GM21526 (cell line): ENCODE measurements around the gene FAM200A.
"Not testable (repeated sequence)": the region's sequence is repeated elsewhere in the genome, so short reads cannot be mapped to it uniquely, and the experiment has no call there.

Experiments
- ATAC-seq: cut with Tn5 transposase; IDR thresholded peaks from one replicate; pipeline ENCODE4 v1.9.1; 2021; ENCODE audit warnings: moderate library complexity; ENCODE audit not compliant: unreplicated experiment, low FRiP score

Gene FAM200A

DNA sequence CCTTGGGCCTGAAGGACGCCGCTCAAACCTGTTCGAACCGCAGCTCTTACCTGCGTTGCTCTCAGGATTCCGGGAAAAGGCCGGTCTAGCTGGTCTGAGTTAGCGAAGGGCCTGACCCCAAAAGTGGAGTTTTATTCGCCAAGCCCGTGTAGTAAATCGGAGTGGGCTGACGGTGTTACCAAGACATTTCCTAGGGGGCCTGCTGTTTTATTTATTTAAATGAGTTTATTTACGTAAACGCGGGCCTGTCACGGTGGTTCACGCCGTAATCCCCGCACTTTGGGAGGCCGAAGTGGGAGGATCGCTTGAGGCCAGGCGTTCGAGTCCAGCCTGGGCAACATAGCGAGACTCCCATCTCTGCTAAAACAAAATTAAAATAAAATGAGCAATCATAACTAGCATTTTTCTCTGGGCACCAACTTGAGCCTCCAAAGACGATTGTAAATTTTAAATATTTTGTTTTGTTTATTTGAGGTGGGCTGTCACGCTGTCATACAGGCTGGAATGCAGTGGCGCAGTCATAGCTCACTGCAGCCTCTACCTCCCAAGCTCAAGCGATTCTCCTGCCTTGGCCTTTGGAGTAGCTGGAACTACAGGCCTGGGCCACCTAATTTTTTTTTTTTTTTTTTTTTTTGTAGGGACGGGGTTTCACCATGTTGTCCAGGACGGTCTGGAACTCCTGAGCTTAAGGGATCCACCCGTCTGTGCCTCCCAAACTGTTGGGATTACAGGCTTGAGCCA is 7.4 kb upstream of the FAM200A start:
- no peak for ATAC-seq

GRCh38 chr7:99558306-99559174 is 6.6 kb upstream of the FAM200A start, which contains the start of gene ZNF655:
TSS of gene ZNF655 (plus strand) at chr7:99558642. CDS start at chr7:99560560, 1,918 bp downstream.
- peak; percentile 66 for ATAC-seq

- peak; percentile 32 for ATAC-seq
Measured at GRCh38 chr7:99557940-99558305, 6.0 kb upstream of the FAM200A start.

GRCh38 chr7:99557196-99557607 is 5.3 kb upstream of the FAM200A start:
- ATAC-seq = no peak

DNA sequence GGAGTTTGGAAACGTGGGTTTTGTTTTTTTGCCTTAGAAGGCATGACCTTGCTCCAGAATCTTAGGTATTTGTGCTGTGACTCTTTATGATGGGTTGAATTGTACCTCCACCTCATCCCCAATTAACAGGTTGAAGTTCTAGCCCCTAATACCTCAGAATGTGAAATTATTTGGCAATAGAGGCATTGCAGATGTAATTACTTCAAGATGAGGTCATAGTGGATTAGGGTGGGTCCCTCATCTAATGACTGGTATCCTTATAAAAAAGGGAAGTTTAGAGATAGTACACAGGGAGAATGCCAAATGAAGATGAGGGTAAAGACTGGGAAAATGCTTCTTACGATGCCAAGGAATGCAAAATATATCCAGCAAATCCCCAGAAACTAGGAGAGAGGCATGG is 3.0 kb upstream of the FAM200A start:
- no peak for ATAC-seq

DNA sequence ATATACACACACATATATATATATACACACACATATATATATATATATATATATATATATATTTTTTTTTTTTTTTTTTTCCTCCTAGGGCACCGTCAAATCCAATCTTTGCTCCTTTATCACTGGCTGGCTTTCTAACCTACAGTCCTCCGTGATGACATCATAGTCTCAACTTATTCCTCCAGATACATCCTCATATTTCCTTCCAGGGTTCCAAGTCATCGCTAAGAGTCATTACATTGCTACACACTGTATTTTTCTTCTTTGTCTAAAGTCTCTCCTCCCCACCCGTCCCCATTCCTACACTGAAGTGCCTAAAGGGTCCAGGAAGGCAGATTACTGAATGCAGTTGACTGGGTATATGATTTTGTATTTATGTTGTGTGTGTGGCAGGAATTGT is 1.1 kb upstream of the FAM200A start:
- ATAC-seq = no peak

GRCh38 chr7:99551334-99551733 is 580 bp downstream of the FAM200A start:
- no peak for ATAC-seq

- not testable (repeated sequence) for ATAC-seq
Measured at GRCh38 chr7:99549545-99549944, 2.4 kb downstream of the FAM200A start.

GRCh38 chr7:99545308-99545707 is 6.6 kb downstream of the FAM200A start:
- not testable (repeated sequence) for ATAC-seq

DNA sequence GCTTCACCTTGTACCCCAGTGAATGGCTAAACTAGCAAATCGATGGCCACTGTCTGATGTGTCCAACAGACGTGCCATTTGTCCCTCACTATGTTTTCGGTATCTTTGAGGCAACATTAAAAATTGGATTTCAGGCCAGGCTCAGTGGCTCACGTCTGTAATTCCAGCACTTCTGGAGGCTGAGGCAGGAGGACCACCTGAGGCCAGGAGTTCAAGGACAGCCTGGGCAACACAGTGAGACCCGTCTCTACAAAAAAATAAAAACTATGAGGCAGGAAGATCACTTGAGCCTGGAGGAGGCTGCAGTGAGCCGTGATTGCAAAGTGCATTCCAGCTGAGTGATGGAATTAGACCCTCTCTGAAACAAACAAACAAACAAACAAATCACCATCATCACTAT is 8.0 kb downstream of the FAM200A start:
- ATAC-seq = no peak

- no peak for ATAC-seq
Measured at GRCh38 chr7:99543081-99543671, 8.7 kb downstream of the FAM200A start.

- no peak for ATAC-seq
Measured at GRCh38 chr7:99541212-99541611, 10.7 kb downstream of the FAM200A start.

GRCh38 chr7:99540542-99540941 is 11.4 kb downstream of the FAM200A start:
- no peak for ATAC-seq

GRCh38 chr7:99539213-99539811 is 12.6 kb downstream of the FAM200A start:
- ATAC-seq = no peak

- ATAC-seq = no peak
Measured at GRCh38 chr7:99535667-99536066, 16.2 kb downstream of the FAM200A start.

DNA sequence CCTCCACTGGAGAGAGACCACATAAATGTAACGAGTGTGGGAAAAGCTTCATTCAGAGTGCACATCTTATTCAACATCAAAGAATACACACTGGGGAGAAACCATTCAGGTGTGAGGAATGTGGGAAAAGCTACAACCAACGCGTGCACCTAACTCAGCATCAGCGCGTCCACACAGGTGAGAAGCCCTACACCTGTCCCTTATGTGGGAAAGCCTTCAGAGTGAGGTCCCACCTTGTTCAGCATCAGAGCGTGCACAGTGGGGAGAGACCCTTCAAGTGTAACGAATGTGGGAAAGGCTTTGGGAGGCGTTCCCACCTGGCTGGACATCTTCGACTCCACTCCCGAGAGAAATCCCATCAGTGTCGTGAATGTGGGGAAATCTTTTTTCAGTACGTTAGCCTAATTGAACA is 20.6 kb downstream of the FAM200A start:
- ATAC-seq = no peak

- no peak for ATAC-seq
Measured at GRCh38 chr7:99525713-99526440, 26.0 kb downstream of the FAM200A start.

DNA sequence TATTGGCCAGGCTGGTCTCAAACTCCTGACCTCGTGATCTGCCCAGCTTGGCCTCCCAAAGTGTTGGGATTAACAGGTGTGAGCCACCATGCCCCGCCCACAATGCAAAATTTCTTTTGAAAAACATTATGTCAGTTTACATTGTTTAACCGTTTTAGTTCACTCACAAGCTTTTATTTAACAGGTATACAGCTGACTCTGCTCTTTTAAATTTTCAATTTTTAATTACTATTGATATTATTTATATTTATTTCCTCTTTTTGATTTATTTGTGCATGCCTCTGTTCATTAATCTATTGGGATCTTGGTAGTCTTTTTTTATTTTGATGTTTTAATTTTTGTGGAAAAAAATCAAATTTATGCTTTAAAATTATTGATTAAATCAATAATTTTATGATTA is 30.5 kb downstream of the FAM200A start:
- ATAC-seq = no peak

- no peak for ATAC-seq
Measured at GRCh38 chr7:99514050-99514449, 37.9 kb downstream of the FAM200A start.

GRCh38 chr7:99505324-99505662 is 46.6 kb downstream of the FAM200A start:
- no peak for ATAC-seq
